ENCODE measurements around the gene DNALI1. TPM values are rescaled to one million over a fixed set of nuclear protein-coding genes. Genes with fewer than 3 reads are reported as not detected.

DNALI1 gene
- total and polyA plus RNA-seq, 2 of the 8 experiments (the other 6 are each of a cell fraction or from before 2014, with no cell fraction given): 8.9 to 11.3 TPM

DNA sequence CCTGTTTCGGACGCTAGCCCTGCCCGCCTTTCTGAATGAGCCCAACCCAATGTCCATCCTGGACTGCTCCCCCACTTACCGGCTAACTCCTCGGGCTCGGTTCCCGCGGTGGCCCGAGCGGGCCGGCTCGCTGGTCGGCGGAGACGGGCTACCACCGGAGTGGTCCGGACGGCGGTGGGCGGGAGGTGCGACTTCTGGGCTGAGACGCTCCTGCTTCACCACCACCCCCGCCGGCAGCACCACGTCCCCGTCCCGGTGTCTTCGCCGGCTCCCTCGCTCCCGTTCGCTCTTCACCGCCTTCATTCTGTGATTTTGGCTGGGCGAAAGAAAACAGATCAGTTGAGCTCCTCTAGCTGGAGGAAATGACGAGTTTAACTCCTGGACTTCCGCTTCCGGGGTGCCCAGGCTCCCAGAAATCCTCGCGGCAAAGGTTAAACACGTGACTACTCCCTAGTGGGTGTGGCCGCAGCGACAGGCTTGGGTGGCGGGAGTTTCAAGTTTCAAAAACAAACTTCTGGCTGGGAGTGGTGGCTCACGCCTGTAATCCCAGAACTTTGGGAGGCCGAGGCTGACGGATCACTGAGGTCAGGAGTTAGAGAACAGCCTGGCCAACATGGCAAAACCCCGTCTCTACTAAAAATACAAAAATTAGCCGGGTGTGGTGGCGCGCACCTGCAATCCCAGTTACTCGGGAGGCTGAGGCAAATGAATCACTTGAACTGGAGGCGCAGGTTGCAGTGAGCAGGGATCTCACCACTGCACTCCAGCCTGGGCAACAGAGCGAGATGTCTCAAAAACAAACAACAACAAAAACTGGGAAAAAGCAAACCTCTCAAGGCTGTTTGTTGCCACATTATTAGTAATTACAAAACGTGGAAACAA lies 2.6 kb upstream of the DNALI1 start, which contains the start of gene SNIP1:
Gene SNIP1, minus strand, starts transcription at position 367 of the 882 bp plus-strand sequence. Its CDS starts 64 bp downstream, at position 303.
- Histone ChIP-seq H2AFZ (ENCODE audit: low read length) (0 out of 2 replicates have a peak within 1 kb of the TSS, but pooled peaks have one; percentile 80), H4K8ac (ENCODE audit: extremely low read depth, insufficient read depth, low read length) (peak within 1 kb of the TSS; percentile 99), H3K27me3 (replicated peaks in 1 of 4; ENCODE audit: control insufficient read depth in 3 of 4, extremely low read depth in 1 of 4, insufficient read depth in 3 of 4, low read length in 3 of 4) (no peaks in the 10 kb centered on the region), H2BK5ac (ENCODE audit: low read depth, low read length) (peak within 1 kb of the TSS; percentile 96), H3K9me3 (ENCODE audit: insufficient read depth in 2 of 2, low read depth in 1 of 2, low read length in 1 of 2) (0 out of 4 replicates have a peak, but pooled peaks cover 0 to 2% of the 10 kb centered on the region in 2 experiments), H3K4me2 (ENCODE audit: insufficient read depth in 1 of 2, low read depth in 2 of 2, low read length in 2 of 2) (peak within 1 kb of the TSS; percentile 75 to 97), H3K36me3 (ENCODE audit: control insufficient read depth in 2 of 4, insufficient read depth in 4 of 4, low read length in 3 of 4) (peaks cover 0 to 6% (median 0%) of the 10 kb centered on the region in 4 experiments; a peak in 2 of 8 replicates), H3K56ac (replicated peaks; ENCODE audit: insufficient read length, low read depth, low read length) (peak within 1 kb of the TSS; percentile 33), H3K4me1 (replicated peaks in 1 of 4; ENCODE audit: control insufficient read depth in 3 of 4, insufficient read depth in 4 of 4, low read length in 3 of 4) (peaks cover 3 to 13% (median 5%) of the 10 kb centered on the region in 4 experiments), H3K23me2 (ENCODE audit: low read depth, low read length) (peaks cover 6% of the 10 kb centered on the region; the same call in 1 of the 2 replicates), H2AK5ac (ENCODE audit: low read depth, low read length) (no peak within 1 kb of the TSS), H3K79me2 (ENCODE audit: control insufficient read depth in 1 of 2, insufficient read depth in 2 of 2, low read length in 2 of 2) (peaks cover 8 to 16% of the 10 kb centered on the region in 2 experiments; a peak in 3 of 4 replicates), H3K4me3 (ENCODE audit: extremely low read depth in 1 of 4, insufficient read depth in 2 of 4, low read depth in 3 of 4, low read length in 4 of 4) (peak within 1 kb of the TSS; percentile 67 to 92 (median 82)), H2BK15ac (ENCODE audit: low read length) (no peak within 1 kb of the TSS), H4K20me1 (replicated peaks in 1 of 2; ENCODE audit: control insufficient read depth in 1 of 2, insufficient read depth in 2 of 2, low read length in 2 of 2) (peaks cover 0 to 7% of the 10 kb centered on the region in 2 experiments), H2BK20ac (ENCODE audit: low read length) (no peak within 1 kb of the TSS), H3K9ac (replicated peaks in 1 of 4; ENCODE audit: extremely low read depth in 1 of 4, low read depth in 3 of 4, low read length in 3 of 4) (peak within 1 kb of the TSS; percentile 85 to 98 (median 87)), H3K27ac (ENCODE audit: low read depth, low read length) (peak within 1 kb of the TSS; percentile 80; the same call in 1 of the 2 replicates), H3K4ac (replicated peaks; ENCODE audit: insufficient read length, low read depth, low read length) (no peak within 1 kb of the TSS), H3K23ac (ENCODE audit: insufficient read length) (no peak within 1 kb of the TSS), H2BK12ac (ENCODE audit: low read depth, low read length) (no peak within 1 kb of the TSS), H4K91ac (replicated peaks; ENCODE audit: insufficient read length, low read length) (no peak within 1 kb of the TSS), H3K79me1 (ENCODE audit: low read depth, low read length) (peaks cover 4% of the 10 kb centered on the region; the same call in 1 of the 2 replicates), H3K14ac (ENCODE audit: insufficient read length) (no peak within 1 kb of the TSS), H3K18ac (ENCODE audit: extremely low read depth, low read length) (no peak within 1 kb of the TSS), H2BK120ac (replicated peaks; ENCODE audit: low read depth, low read length) (no peak within 1 kb of the TSS), H4K5ac (ENCODE audit: insufficient read length, low read depth, low read length) (peak within 1 kb of the TSS; percentile 81)
- DNase-seq (ENCODE audit: low read depth in 1 of 2, low spot score in 2 of 2) (peak; percentile 46 to 92), FAIRE-seq (no peak)
- CTCF ChIA-PET (ENCODE audit: partially characterized antibody): interaction anchor here (1.4 kb wide), 1 partner anchor 98 kb away, joined by 3 read pairs; no protein-coding TSS in a partner anchor
- 17% methylated on average over 50 of the region's 54 CpGs; no CpG with 5 or more reads in 1 of the 2 experiments for WGBS, 2 experiments (ENCODE audit: extremely low coverage in 1 of 2, insufficient coverage in 1 of 2, insufficient read length in 1 of 2, insufficient replicate concordance in 2 of 2, low coverage in 1 of 2, low lambda C conversion rate in 2 of 2, missing lambda C conversion rate in 1 of 2)
- POLR2A ChIA-PET (ENCODE audit: partially characterized antibody): interaction anchor here (1.0 to 2.2 kb wide), 3 partner anchors 27 to 137 kb away, joined by 3 to 7 read pairs (median 4); partner anchors contain the start of genes CDCA8 and GNL2
- TF ChIP-seq HDAC2 (IDR thresholded peaks at IDR 0.05; ENCODE audit: borderline replicate concordance in 1 of 2, low read depth in 2 of 2, low read length in 2 of 2) (0 out of 4 replicates have a peak, but pooled peaks of 1 of the 2 experiments have one; percentile 67), TAF7 (optimal IDR thresholded peaks at IDR 0.05; ENCODE audit: borderline replicate concordance, low read depth, low read length) (peak; percentile 69), CBX8 (IDR thresholded peaks at IDR 0.05; ENCODE audit: borderline replicate concordance, low read depth, low read length) (no peak), RXRA (IDR thresholded peaks at IDR 0.05; ENCODE audit: insufficient read depth, low read depth, low read length) (no peak), HDAC6 (IDR thresholded peaks at IDR 0.05; ENCODE audit: low read depth, low read length) (no peak), PHF8 (conservative IDR thresholded peaks at IDR 0.05; ENCODE audit: low read depth, low read length) (peak; percentile 93), EP300 (IDR thresholded peaks at IDR 0.05; ENCODE audit: borderline replicate concordance in 1 of 2, low read depth in 2 of 2, low read length in 2 of 2) (0 out of 3 replicates have a peak, but pooled peaks of 1 of the 2 experiments have one; percentile 27)
- TF ChIP-seq, protein P1, sequence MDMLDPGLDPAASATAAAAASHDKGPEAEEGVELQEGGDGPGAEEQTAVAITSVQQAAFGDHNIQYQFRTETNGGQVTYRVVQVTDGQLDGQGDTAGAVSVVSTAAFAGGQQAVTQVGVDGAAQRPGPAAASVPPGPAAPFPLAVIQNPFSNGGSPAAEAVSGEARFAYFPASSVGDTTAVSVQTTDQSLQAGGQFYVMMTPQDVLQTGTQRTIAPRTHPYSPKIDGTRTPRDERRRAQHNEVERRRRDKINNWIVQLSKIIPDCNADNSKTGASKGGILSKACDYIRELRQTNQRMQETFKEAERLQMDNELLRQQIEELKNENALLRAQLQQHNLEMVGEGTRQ (IDR thresholded peaks at IDR 0.05; ENCODE audit: low read length): peak; percentile 84
